GM18951 (cell line): Measurements from ENCODE around the gene CCNF.

Experiments
- POLR2A ChIP-seq: IDR thresholded peaks from 4 replicates; pipeline ENCODE4 v1.6.1; 2011; ENCODE audit warnings: mild to moderate bottlenecking; ENCODE audit not compliant: insufficient read length, insufficient read depth; ENCODE audit errors: extremely low read depth
- in situ Hi-C: fragments of 300-500 bp; cut with MboI; formaldehyde crosslinking; loops from one replicate; pipeline ENCODE4 v1.12.0; 2022; ENCODE audit warnings: low sequenced_read_pairs, mixed read lengths, inconsistent platforms; ENCODE audit not compliant: unreplicated experiment

The CCNF gene

DNA sequence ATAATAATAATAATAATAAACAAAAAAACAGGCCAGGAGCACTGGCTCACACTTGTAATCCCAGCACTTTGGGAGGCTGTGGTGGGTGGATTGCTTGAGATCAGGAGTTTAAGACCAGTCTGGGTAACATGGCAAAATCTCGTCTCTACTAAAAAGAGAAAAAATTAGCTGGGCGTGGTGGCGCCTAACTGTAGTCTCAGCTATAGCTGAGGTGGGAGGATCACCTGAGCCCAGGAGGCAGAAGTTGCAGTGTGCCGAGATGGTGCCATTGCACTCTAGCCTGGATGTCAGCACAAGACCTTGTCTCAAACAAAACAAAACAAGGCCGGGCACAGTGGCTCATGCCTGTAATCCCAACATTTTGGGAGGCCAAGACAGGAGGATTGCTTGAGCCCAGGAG lies 65.8 kb downstream of the CCNF start:
- TF ChIP-seq POLR2A = no peak
- in situ Hi-C loops = no loop called here

DNA sequence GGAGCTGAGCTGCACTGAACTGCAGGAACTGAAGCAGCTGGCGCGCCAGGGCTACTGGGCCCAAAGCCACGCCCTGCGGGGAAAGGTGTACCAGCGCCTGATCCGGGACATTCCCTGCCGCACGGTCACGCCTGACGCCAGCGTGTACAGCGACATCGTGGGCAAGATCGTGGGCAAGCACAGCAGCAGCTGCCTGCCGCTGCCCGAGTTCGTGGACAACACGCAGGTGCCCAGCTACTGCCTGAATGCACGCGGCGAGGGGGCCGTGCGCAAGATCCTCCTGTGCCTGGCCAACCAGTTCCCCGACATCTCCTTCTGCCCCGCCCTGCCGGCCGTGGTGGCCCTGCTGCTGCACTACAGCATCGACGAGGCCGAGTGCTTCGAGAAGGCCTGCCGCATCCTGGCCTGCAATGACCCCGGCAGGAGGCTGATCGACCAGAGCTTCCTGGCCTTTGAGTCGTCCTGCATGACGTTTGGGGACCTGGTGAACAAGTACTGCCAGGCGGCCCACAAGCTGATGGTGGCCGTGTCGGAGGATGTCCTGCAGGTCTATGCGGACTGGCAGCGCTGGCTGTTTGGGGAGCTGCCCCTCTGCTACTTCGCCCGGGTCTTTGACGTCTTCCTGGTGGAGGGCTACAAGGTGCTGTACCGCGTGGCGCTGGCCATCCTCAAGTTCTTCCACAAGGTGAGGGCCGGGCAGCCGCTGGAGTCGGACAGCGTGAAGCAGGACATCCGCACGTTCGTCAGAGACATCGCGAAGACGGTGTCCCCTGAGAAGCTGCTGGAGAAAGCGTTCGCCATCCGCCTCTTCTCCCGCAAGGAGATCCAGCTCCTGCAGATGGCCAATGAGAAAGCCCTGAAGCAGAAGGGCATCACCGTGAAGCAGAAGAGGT lies 67.2 kb downstream of the CCNF start:
- in situ Hi-C loops = no loop called here
- no peak for TF ChIP-seq POLR2A

- in situ Hi-C loops = no loop called here
These were observed 67.9 kb downstream of the CCNF start for GRCh38 chr16:2497116-2497630.

DNA sequence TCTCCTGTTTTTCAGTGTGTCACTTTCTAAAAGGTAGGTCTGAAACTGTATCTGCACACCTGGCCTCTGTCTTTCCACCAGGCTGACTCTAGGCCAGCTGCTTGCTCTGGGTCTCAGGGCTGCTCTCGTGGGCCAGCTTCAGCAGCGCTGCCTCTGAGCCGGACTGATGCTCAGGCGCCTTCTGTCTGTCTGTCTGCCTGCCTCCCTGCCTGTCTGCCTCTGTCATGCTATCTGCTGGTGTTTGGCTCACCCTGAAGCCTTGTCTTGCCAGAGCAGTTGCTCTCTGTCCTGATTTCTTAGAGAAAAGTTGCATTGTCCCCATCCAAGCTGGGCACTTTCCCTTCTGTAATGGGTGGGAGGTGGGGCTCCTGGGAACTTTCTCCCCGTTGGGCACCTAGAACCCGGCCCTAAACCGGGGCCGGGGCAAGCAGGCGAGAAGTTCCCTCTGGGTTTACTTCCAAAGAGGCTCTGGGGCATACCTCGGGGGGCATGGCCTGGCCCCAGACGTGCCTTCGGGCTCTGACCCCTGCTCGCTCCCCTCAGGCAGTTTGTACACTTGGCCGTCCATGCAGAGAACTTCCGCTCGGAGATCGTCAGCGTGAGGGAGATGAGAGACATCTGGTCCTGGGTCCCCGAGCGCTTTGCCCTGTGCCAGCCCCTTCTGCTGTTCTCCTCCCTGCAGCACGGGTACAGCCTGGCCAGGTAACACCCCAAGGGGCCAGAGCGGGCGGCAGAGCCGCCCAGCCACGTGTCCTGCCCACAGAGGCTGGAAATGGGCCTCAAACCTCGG lies 68.6 kb downstream of the CCNF start:
- in situ Hi-C loops = no loop called here

More at GRCh38 chr16:2497116-2497630, 67.9 kb downstream of the CCNF start:
- TF ChIP-seq POLR2A = no peak

GRCh38 chr16:2498531-2499253 lies 69.4 kb downstream of the CCNF start:
- in situ Hi-C loops = no loop called here
- TF ChIP-seq POLR2A = no peak

More for the DNA sequence above, 68.6 kb downstream of the CCNF start:
- no peak for TF ChIP-seq POLR2A

DNA sequence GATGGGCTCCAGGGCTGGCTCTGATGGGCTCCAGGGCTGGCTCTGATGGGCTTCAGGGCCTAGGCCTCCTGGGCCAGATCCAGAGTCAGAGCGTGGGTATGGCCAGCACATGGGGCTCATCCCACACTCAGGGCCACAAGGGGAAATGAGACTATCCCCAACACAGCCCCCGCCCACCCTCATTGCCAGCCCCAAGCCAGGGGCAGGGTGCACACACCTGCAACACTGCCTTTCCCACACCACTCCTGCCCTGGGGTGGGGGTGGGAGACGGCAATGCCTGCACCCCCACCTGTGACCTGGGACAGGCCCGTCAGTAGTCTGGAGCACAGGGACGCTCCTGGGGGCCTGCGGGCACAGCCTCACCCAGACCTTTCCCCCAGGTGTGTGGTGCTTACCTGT lies 70.2 kb downstream of the CCNF start:
- in situ Hi-C loops = no loop called here

DNA sequence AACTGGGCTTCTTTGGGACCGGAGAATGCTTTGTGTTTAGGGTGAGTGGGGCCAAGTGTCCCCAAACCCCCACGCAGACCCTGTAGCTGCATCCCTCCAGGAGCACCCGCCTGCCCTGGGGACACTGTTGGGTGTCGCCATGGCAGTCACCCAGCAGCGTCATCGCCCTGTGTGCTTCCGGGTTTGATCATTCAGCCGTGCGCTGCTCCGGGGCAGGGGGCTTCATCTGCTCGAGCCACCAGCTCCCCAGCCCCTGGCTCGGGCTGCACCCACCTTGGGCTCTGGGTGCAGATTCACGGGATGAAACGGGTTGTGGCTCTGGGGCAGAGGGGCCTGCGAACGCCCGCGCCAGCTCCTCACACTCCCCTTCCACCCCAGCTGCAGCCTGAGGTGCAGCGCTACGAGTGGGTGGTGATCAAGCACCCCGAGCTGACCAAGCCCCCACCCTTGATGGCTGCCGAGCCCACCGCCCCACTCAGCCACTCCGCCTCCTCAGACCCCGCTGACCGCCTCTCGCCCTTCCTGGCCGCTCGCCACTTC lies 70.7 kb downstream of the CCNF start:
- in situ Hi-C loops = no loop called here
- TF ChIP-seq POLR2A = no peak

More for the DNA sequence above, 70.2 kb downstream of the CCNF start:
- TF ChIP-seq POLR2A = no peak

GRCh38 chr16:2500430-2500917 lies 71.2 kb downstream of the CCNF start:
- in situ Hi-C loops = no loop called here
- TF ChIP-seq POLR2A = no peak

- in situ Hi-C loops = no loop called here
These were observed 71.9 kb downstream of the CCNF start for GRCh38 chr16:2500918-2501750.

DNA sequence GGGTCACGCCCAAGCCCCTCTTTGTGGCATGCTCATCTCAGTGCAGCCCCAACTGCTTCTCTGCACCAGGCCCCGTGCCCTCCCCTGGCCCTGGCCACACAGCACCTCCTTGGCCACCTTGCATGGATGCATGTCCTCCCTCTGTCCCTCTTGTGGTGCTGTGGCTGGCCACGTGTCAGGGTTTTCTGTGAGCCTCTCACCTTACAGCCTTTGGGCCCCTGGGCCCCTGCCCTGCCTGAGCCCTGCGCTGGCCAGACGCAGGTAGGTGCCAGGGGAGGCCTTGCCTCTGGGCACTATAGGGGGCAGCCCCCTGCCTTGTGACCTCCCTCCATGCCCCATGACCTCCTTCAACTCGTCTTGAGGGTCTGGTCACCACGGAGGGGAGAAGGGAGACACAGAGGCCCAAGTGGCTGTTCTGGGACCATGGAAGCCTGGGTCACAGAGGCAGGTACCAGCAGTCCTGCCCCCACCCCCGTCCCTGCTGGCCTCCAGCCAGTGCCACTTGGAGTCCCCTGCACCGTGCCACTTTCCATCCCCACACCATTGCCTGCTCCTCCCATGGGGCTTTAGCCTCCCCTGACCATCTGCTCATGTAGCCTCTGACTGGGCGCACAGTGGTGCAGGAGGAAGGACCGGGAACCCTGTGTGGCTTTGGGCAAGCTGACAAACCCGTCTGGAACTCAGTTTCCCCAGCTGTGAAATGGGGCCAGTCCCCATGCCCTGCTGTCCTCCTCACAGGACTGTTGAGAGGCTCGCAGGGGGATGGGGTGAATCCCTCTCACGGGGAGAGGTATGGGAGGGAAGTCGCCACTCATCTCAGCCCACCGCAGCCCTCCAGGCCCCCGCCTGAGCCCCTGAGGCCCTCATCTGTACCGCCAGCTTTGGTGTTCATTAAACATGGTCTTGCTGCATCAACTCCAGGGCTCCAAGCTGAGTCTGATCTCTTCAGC lies 73.0 kb downstream of the CCNF start:
- no peak for TF ChIP-seq POLR2A
- in situ Hi-C loops = no loop called here

More at GRCh38 chr16:2500918-2501750, 71.9 kb downstream of the CCNF start:
- no peak for TF ChIP-seq POLR2A

DNA sequence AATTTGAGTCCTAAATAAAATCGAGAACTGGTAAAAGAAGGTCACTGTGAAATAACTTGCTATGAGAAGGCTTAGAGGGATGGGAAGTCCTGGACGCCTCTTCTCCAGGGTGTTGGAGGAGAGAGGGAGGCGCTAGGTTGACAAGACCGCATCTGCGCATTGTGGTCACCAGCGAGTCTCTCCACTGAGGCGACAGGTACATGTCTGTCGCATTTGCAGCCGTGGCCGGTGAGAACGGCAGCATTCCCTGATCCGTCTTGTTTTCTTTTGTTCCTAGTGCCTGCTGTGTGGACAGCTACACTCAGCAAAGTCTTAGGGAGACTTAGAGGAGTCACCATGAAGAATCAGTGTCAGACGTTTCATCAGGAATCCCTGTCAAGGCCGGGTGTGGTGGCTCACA lies 76.4 kb downstream of the CCNF start:
- TF ChIP-seq POLR2A = no peak
- in situ Hi-C loops = no loop called here
